Stomach (tissue), 9 donors: ENCODE measurements around the gene MYH13. TPM values are rescaled to one million over a fixed set of nuclear protein-coding genes. Genes with fewer than 3 reads are reported as not detected.
"Not testable (repeated sequence)": the region's sequence is repeated elsewhere in the genome, so short reads cannot be mapped to it uniquely, and the experiment has no call there.

Experiments used
- DNase-seq, 2 donors: peaks; one replicate each; pipeline versions ENCODE4 v3.0.0 to v3.0.0-alpha.2; 2013 to 2019
- H3K27ac ChIP-seq, 5 donors: fragments of 200-600 bp in 4 of 5; sonication (generic) in 4 of 5; one replicate each; pipeline ENCODE4 v1.5.1; 2013 to 2019; ENCODE audit warnings: mild to moderate bottlenecking in 1 of 5, moderate library complexity in 1 of 5
- H3K27me3 ChIP-seq, 3 donors: fragments of 200-600 bp; sonication (generic); one replicate each; pipeline ENCODE4 v1.5.1; 2017 to 2019; ENCODE audit warnings: mixed run types in 1 of 3
- H3K36me3 ChIP-seq, 4 donors: fragments of 200-600 bp; sonication (generic); 1 replicate in 3 of 4; 2 replicates in 1 of 4; pipeline ENCODE4 v1.5.1; 2016 to 2019
- H3K4me1 ChIP-seq, 4 donors: fragments of 200-600 bp; sonication (generic); one replicate each; pipeline ENCODE4 v1.5.1; 2016 to 2019
- H3K4me3 ChIP-seq, 4 donors: fragments of 200-600 bp; sonication (generic) in 3 of 4; one replicate each; pipeline ENCODE4 v1.5.1; 2016 to 2019; ENCODE audit warnings: mild to moderate bottlenecking in 1 of 4
- H3K9me3 ChIP-seq, 4 donors: fragments of 200-600 bp; sonication (generic); one replicate each; pipeline ENCODE4 v1.5.1; 2016 to 2019
- EP300 ChIP-seq: sonication (generic); formaldehyde crosslinking; IDR thresholded peaks from one replicate; pipeline ENCODE4 v1.6.1; 2017; ENCODE audit warnings: antibody characterized with exemption
- POLR2A ChIP-seq, 4 donors: fragments of 450-650 bp; IDR thresholded peaks; one replicate each; pipeline ENCODE4 v1.6.1; 2016; ENCODE audit warnings: antibody characterized with exemption in 4 of 4, control low read depth in 2 of 4, mild to moderate bottlenecking in 1 of 4, moderate library complexity in 1 of 4
- POLR2AphosphoS5 ChIP-seq, 3 donors: sonication (generic); formaldehyde crosslinking; IDR thresholded peaks; one replicate each; pipeline ENCODE4 v1.6.1; 2016; ENCODE audit warnings: antibody characterized with exemption in 3 of 3
- WGBS, 5 donors: extraction: QIAGEN DNeasy Blood & Tissue Kit in 3 of 5; methylation state at CpG; one replicate each; pipeline versions ENCODE4 v1.1.5 to v1.1.7; 2013 to 2018; 5-methylcytosine and 5-hydroxymethylcytosine counted together
- intact Hi-C: fragments of 100-400 bp; cut with DNase I; formaldehyde crosslinking; loops from one replicate; pipeline ENCODE4 v1.15.1; 2023; ENCODE audit warnings: low total_unique reads
- polyA plus RNA-seq, 3 donors: library from polyadenylated mRNA; stranded (reverse); fragments of 200-250 nt; gene quantifications; one replicate each; pipeline ENCODE4 v1.2.3, GENCODE V29; 2013
- total RNA-seq, 5 donors: library from RNA; depleted of rRNA; stranded (reverse); fragments of >200 nt; gene quantifications; one replicate each; pipeline versions ENCODE4 v1.1.0 to v1.2.3, GENCODE V29; 2014 to 2016
- TF ChIP-seq, protein P1 (sequence below), 7 experiments: fragments of 450-650 bp in 4 of 7; fragments of 200-600 bp in 3 of 7; sonication (generic) in 3 of 7; IDR thresholded peaks; one replicate each; pipeline ENCODE4 v1.5.1; 2016 to 2019; ENCODE audit warnings: antibody characterized with exemption in 7 of 7, control low read depth in 2 of 7, mild to moderate bottlenecking in 1 of 7
- donor health status: healthy with polysubstance abuse.
- donor health status: Bipolar disorder and iron deficiency.
- donor health status: healthy.

Gene MYH13
- total and polyA plus RNA-seq, 8 donors: 0.68 to 5.4 (median 2.6) TPM

DNA sequence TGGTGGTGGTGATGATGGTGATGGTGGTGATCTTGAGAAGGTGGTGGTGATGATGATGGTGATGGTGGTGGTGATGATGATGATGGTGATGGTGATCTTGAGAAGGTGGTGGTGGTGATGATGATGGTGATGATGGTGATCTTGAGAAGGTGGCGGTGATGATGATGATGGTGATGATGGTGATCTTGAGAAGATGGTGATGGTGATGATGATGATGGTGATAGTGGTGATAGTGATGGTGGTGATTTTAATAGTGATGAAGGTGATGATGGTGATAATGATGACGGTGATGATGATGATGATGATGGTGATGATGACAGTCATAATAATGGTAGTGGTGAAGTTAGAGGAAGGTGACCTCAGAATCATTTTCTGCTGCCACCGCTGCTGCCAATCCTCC is 75.1 kb downstream of the MYH13 start:
- Histone ChIP-seq H3K4me3 (no peak overlapping the region), H3K27ac (no peak overlapping the region), H3K4me1 (no peaks in the 10 kb centered on the region), H3K36me3 (no peaks in the 10 kb centered on the region), H3K9me3 (no peaks in the 10 kb centered on the region), H3K27me3 (peaks cover 0 to 6% (median 0%) of the 10 kb centered on the region in 3 donors)
- intact Hi-C loops: no loop called here
- 90 to 97% (median 92%) methylated on average over 3 of the region's 3 CpGs for WGBS, 5 donors
- TF ChIP-seq POLR2A (IDR thresholded peaks at IDR 0.05): no peak
- TF ChIP-seq, protein P1, sequence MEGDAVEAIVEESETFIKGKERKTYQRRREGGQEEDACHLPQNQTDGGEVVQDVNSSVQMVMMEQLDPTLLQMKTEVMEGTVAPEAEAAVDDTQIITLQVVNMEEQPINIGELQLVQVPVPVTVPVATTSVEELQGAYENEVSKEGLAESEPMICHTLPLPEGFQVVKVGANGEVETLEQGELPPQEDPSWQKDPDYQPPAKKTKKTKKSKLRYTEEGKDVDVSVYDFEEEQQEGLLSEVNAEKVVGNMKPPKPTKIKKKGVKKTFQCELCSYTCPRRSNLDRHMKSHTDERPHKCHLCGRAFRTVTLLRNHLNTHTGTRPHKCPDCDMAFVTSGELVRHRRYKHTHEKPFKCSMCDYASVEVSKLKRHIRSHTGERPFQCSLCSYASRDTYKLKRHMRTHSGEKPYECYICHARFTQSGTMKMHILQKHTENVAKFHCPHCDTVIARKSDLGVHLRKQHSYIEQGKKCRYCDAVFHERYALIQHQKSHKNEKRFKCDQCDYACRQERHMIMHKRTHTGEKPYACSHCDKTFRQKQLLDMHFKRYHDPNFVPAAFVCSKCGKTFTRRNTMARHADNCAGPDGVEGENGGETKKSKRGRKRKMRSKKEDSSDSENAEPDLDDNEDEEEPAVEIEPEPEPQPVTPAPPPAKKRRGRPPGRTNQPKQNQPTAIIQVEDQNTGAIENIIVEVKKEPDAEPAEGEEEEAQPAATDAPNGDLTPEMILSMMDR (IDR thresholded peaks at IDR 0.05): no peak
- TF ChIP-seq EP300: no peak
- TF ChIP-seq POLR2AphosphoS5 (IDR thresholded peaks at IDR 0.05): no peak
- DNase-seq: no peak

DNA sequence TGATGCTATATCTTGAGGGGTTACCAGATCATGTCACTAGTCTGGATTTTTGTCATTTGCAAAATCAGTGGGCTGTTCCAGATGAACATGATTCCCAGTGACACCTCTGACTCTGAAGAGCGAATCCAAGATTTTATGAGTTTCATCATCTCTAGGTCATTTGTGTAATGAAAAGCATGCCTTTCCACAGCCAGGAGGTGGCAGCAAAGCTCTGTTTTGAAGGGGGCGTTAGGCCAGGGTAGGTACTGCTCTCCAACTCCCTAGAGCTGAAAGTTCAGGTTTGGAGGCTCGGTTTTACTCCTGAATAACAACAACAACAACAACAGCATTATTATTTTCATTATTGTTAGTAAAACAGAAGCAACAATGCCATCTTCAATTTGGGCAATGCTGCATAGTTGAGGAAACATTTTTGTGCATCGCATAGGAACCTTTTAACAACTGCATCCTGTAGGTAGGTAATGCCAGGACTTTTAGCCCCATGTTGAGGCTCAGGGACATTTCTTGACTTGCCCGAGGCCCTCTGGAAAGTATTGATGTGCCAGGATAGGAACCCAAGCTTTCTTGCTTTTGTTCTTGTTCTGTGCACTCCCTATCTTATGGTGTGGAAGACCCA is 77.0 kb downstream of the MYH13 start:
- no peaks in the 10 kb centered on the region for H3K9me3 ChIP-seq
- intact Hi-C loops: no loop called here
- H3K4me1 ChIP-seq: no peaks in the 10 kb centered on the region
- peaks cover 0 to 24% (median 0%) of the 10 kb centered on the region in 3 donors for H3K27me3 ChIP-seq
- peak in 1 of 2 donors; percentile 79 for DNase-seq
- TF ChIP-seq EP300 (no peak), POLR2A (IDR thresholded peaks at IDR 0.05) (no peak), POLR2AphosphoS5 (IDR thresholded peaks at IDR 0.05) (no peak)
- TF ChIP-seq, protein P1 (IDR thresholded peaks at IDR 0.05): peak in 4 of 7 experiments; percentile 12 to 37 (median 33)
- H3K27ac ChIP-seq: no peak overlapping the region
- H3K36me3 ChIP-seq: no peaks in the 10 kb centered on the region
- H3K4me3 ChIP-seq: no peak overlapping the region
- WGBS, 5 donors: 34 to 40% (median 39%) methylated on average over 5 of the region's 5 CpGs

DNA sequence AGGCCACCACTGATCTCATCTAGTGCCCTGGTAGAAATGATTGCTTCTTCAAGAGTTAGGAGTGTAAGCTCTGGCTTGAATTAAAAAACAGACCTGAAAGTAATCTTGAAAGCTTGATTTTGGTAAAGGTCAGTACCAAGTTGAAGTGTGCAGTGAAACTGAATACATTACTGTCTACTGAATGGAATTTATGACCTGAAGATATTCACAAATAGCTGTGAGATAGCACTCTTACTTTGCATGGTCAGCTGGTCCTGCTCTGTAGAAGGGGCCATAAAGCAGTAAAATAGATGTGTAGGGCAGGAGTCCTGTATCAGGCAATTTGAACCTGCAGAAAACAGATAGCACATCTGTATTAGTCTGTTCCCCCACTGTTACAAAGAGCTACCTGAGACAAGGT is 78.6 kb downstream of the MYH13 start:
- no peaks in the 10 kb centered on the region for H3K4me1 ChIP-seq
- H3K27ac ChIP-seq: no peak overlapping the region
- H3K4me3 ChIP-seq: no peak overlapping the region
- no peaks in the 10 kb centered on the region for H3K36me3 ChIP-seq
- H3K9me3 ChIP-seq: no peaks in the 10 kb centered on the region
- intact Hi-C loops: no loop called here
- peaks cover 0 to 35% (median 0%) of the 10 kb centered on the region in 3 donors for H3K27me3 ChIP-seq
- DNase-seq: no peak
- TF ChIP-seq EP300: no peak
- no peak for TF ChIP-seq POLR2AphosphoS5 (IDR thresholded peaks at IDR 0.05)

DNA sequence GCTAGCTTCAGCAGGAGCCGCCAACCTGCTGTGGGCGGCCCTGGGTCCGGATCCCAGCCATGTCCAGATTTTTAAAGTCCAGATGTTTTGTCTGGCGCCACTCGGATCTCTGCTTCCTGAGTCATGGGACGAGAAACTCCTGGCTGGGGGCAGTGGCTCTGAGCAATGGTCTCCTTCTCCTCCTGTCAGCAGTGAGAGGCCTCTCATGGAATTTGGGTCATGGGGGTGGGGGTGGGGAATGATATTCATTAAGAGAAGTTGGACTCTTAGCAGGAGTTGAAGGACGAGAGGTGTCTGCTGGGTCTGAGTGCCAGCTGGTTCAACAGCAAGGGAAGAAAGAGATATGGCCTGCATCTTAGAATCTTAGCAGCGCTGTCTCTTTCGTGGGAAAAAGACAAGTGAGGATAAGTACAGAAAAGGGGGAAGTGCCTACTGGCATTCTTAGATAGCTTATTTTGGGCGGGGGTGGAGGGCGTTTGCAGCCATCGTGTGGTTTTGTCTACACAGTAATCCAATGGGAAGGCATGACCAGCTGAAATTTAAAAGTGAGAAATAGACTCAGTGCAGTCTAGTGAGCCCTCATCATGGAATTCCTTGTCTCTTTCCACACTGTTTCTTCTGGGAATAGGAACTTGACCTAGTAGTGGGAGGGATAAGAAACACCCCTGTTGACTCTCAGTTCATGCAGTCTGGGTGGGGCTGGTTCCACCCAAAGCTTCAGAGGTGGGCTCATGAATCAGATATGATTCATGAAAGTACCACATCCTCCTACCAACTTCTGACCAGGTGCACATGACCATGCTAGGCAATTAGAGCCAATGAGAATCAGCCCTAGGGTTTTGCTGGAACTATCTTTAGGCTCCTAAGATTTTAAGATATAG is 80.5 kb downstream of the MYH13 start:
- Histone ChIP-seq H3K27me3 (peaks cover 0 to 43% (median 0%) of the 10 kb centered on the region in 3 donors), H3K27ac (peak overlapping the region in 1 of 5 donors; percentile 10), H3K4me3 (no peak overlapping the region), H3K4me1 (no peaks in the 10 kb centered on the region), H3K36me3 (no peaks in the 10 kb centered on the region), H3K9me3 (no peaks in the 10 kb centered on the region)
- intact Hi-C loops: no loop called here
- DNase-seq: peak in 1 of 2 donors; percentile 66
- TF ChIP-seq, protein P1 (IDR thresholded peaks at IDR 0.05): no peak
- no peak for TF ChIP-seq POLR2AphosphoS5 (IDR thresholded peaks at IDR 0.05)
- TF ChIP-seq POLR2A (IDR thresholded peaks at IDR 0.05): no peak
- 57 to 73% (median 70%) methylated on average over 12 of the region's 12 CpGs for WGBS, 5 donors

DNA sequence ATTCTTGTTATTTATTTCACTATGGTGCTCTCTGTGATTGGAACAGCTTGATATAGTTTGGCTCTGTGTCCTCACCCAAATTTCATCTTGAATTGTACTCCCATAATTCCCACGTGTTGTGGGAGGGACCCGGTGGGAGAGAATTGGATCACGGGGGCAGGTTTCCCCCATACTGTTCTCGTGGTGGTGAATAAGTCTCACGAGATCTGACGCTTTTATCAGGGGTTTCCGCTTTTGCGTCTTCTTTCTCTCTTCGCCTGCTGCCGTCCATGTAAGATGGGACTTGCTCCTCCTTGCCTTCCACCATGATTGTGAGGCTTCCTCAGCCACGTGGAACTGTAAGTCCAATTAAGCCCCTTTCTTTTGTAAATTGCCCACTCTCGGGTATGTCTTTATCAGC is 81.2 kb downstream of the MYH13 start:
- H3K27me3 ChIP-seq: peaks cover 0 to 43% (median 0%) of the 10 kb centered on the region in 3 donors
- H3K4me1 ChIP-seq, H3K4me3 ChIP-seq, H3K9me3 ChIP-seq, H3K36me3 ChIP-seq, DNase-seq, intact Hi-C loops, H3K27ac ChIP-seq: not testable (repeated sequence)
- 71 to 79% (median 74%) methylated on average over 12 of the region's 12 CpGs for WGBS, 5 donors
